Mucosa of descending colon (tissue), 3 donors: ENCODE measurements around the gene C3orf52. TPM values are rescaled to one million over a fixed set of nuclear protein-coding genes. Genes with fewer than 3 reads are reported as not detected.
A peak's percentile ranks its signal among the peaks of the same experiment; 100 is the strongest.

Experiments used
- ATAC-seq: fragments of 200-7000 bp; cut with Tn5 transposase; one replicate; pipeline ENCODE4 v1.9.1; 2020; ENCODE audit warnings: mild to moderate bottlenecking, moderate library complexity
- DNase-seq, 3 donors: peaks; one replicate each; pipeline ENCODE4 v3.0.0-alpha.2; 2020
- H3K36me3 ChIP-seq: fragments of 200-600 bp; one replicate; pipeline ENCODE4 v1.8.0; 2021; ENCODE audit warnings: low read depth, mild to moderate bottlenecking
- H3K4me1 ChIP-seq: fragments of 200-600 bp; one replicate; pipeline ENCODE4 v1.8.0; 2021; ENCODE audit warnings: low read depth, mild to moderate bottlenecking
- H3K4me3 ChIP-seq: fragments of 200-600 bp; one replicate; pipeline ENCODE4 v1.8.0; 2021; ENCODE audit warnings: mild to moderate bottlenecking
- H3K9me3 ChIP-seq: fragments of 200-600 bp; one replicate; pipeline ENCODE4 v1.8.0; 2021; ENCODE audit warnings: mild to moderate bottlenecking
- CTCF ChIP-seq: fragments of 200-600 bp; IDR thresholded peaks from one replicate; pipeline ENCODE4 v1.8.0; 2022; ENCODE audit warnings: antibody characterized with exemption, mild to moderate bottlenecking
- intact Hi-C, 2 donors: fragments of 100-400 bp; cut with DNase I in 1 of 2; cut with micrococcal nuclease in 1 of 2; formaldehyde crosslinking; loops; one replicate each; pipeline versions ENCODE4 v1.11.0 to v1.11.1; 2022; cut with DNase I, micrococcal nuclease
- total RNA-seq, 3 donors: library from RNA; stranded (reverse); fragmentation: NEBNext Ultra II Directional in 2 of 3; extraction: Animal tissue kit (Norgen Biotek cat#: 25700) in 2 of 3; gene quantifications; one replicate each; pipeline versions ENCODE4 v1.2.1 to v1.2.4, GENCODE V29; 2021 to 2023
- donor health status: DM: no; HTN: no; CAD: no; lungs with moderate emphysema.
- donor health status: DM: no; HTN: no; CAD: no.
- donor health status: DM: no; HTN: yes; CAD: no.

C3orf52 gene
- total RNA-seq, 3 donors from 2014 or later = 22.6 to 49.9 (median 36.3) TPM

- intact Hi-C loops = no loop called here
- H3K36me3 ChIP-seq = no peaks in the 10 kb centered on the region
- no peaks in the 10 kb centered on the region for H3K9me3 ChIP-seq
- DNase-seq (peak in 2 of 3 donors; percentile 56 to 61), ATAC-seq (peak; percentile 78)
- H3K4me3 ChIP-seq = no peak within 1 kb of the TSS
- TF ChIP-seq CTCF = no peak
- peaks cover 8% of the 10 kb centered on the region for H3K4me1 ChIP-seq
Measured at GRCh38 chr3:112132975-112133448, 46.8 kb downstream of the C3orf52 start, which contains the start of gene GCSAM. TSS of gene GCSAM (minus strand) at chr3:112133248. CDS start at chr3:112133120, 128 bp downstream.

- ATAC-seq (no peak), DNase-seq (no peak)
- TF ChIP-seq CTCF = no peak
- intact Hi-C loops = no loop called here
- Histone ChIP-seq H3K36me3 (no peaks in the 10 kb centered on the region), H3K9me3 (no peaks in the 10 kb centered on the region), H3K4me3 (no peak overlapping the region), H3K4me1 (peaks cover 8% of the 10 kb centered on the region)
Measured at GRCh38 chr3:112133626-112134334, 47.6 kb downstream of the C3orf52 start.

- no peak for TF ChIP-seq CTCF
- peak; percentile 21 for ATAC-seq
- intact Hi-C loops = no loop called here
Measured at GRCh38 chr3:112134335-112135124, 48.3 kb downstream of the C3orf52 start.

GRCh38 chr3:112136046-112136445 is 49.9 kb downstream of the C3orf52 start:
- no peaks in the 10 kb centered on the region for H3K36me3 ChIP-seq
- ATAC-seq (no peak), DNase-seq (no peak)
- intact Hi-C loops = no loop called here
- no peak overlapping the region for H3K4me3 ChIP-seq
- peaks cover 8% of the 10 kb centered on the region for H3K4me1 ChIP-seq
- no peaks in the 10 kb centered on the region for H3K9me3 ChIP-seq
- TF ChIP-seq CTCF = no peak

More at GRCh38 chr3:112134335-112135124, 48.3 kb downstream of the C3orf52 start:
- peaks cover 8% of the 10 kb centered on the region for H3K4me1 ChIP-seq
- no peaks in the 10 kb centered on the region for H3K36me3 ChIP-seq
- H3K9me3 ChIP-seq = no peaks in the 10 kb centered on the region
- DNase-seq = no peak
- no peak overlapping the region for H3K4me3 ChIP-seq

GRCh38 chr3:112136959-112137693 is 50.9 kb downstream of the C3orf52 start:
- intact Hi-C loops = no loop called here
- peak in 1 of 3 donors; percentile 73 for DNase-seq
- no peaks in the 10 kb centered on the region for H3K9me3 ChIP-seq
- H3K4me3 ChIP-seq = no peak overlapping the region
- H3K36me3 ChIP-seq = no peaks in the 10 kb centered on the region
- ATAC-seq = peak; percentile 63
- peaks cover 8% of the 10 kb centered on the region for H3K4me1 ChIP-seq
- TF ChIP-seq CTCF = peak; percentile 24
